ENCODE results near the gene SYF2. TPM values are rescaled to one million over a fixed set of nuclear protein-coding genes. Genes with fewer than 3 reads are reported as not detected.

The SYF2 gene
- total and polyA plus RNA-seq, 2 of the 13 experiments (the other 11 are each of a cell fraction or from before 2014, with no cell fraction given), result 17.8 to 34.1 TPM

- TF ChIP-seq PRDM15 (CRISPR knock-in tag; IDR thresholded peaks at IDR 0.05) (no peak), SAFB2 (CRISPR knock-in tag; IDR thresholded peaks at IDR 0.05; ENCODE audit: borderline replicate concordance, low read depth) (no peak), LCORL (IDR thresholded peaks at IDR 0.05) (no peak), LCORL (CRISPR knock-in tag; IDR thresholded peaks at IDR 0.05) (no peak)
Observed at GRCh38 chr1:25246600-25247023, 14.3 kb upstream of the SYF2 start (continued).

GRCh38 chr1:25245809-25246599 is 13.7 kb upstream of the SYF2 start:
- H3K9ac ChIP-seq (ENCODE audit: insufficient read depth, low read depth, low read length), result peak overlapping the region; percentile 94
- POLR2A ChIA-PET, result interaction anchor here (2.9 kb wide), 1 partner anchor 13 kb away, joined by 14 read pairs; the partner anchor contains the start of gene SYF2
- H3K9me3 ChIP-seq (ENCODE audit: low read length), result no peaks in the 10 kb centered on the region
- peaks cover 39% of the 10 kb centered on the region for H3K79me2 ChIP-seq (ENCODE audit: insufficient read depth, low read length)
- H4K20me1 ChIP-seq (ENCODE audit: insufficient read depth, low read length), result peaks cover 24% of the 10 kb centered on the region
- DNase-seq (ENCODE audit: low spot score), result peak; percentile 41
- H3K4me1 ChIP-seq (ENCODE audit: insufficient read depth, low read length), result peaks cover 39% of the 10 kb centered on the region
- CTCF ChIA-PET (ENCODE audit: low intra/inter-chr PET ratio, low total read pairs), result no interaction called here
- intact Hi-C loops (cut with micrococcal nuclease; ENCODE audit: unreplicated experiment), result loop anchor here (5.0 kb wide), 1 partner anchor 91 kb away; the partner anchor contains the start of gene TMEM50A
- WGBS (ENCODE audit: low lambda C conversion rate), result 25% methylated on average over 23 of the region's 30 CpGs
- peak overlapping the region; percentile 89 for H3K4me2 ChIP-seq (ENCODE audit: low read depth, low read length)
- FAIRE-seq, result no peak
- no peak overlapping the region for H2AFZ ChIP-seq (ENCODE audit: low read length)
- BruUV-seq (replicated peaks), result no TSS peak
- H3K27ac ChIP-seq (ENCODE audit: extremely low read length, insufficient read depth, low read length), result peak overlapping the region; percentile 84
- H3K27me3 ChIP-seq (ENCODE audit: control insufficient read depth in 1 of 2, insufficient read depth in 2 of 2, low read length in 2 of 2), result no peaks in the 10 kb centered on the region; a peak in 1 of 5 replicates
- H3K4me3 ChIP-seq (replicated peaks in 1 of 3; ENCODE audit: insufficient read depth in 1 of 3, low read depth in 2 of 3, low read length in 3 of 3), result peak overlapping the region; percentile 68 to 96 (median 93)
- H3K36me3 ChIP-seq (replicated peaks in 1 of 2; ENCODE audit: control insufficient read depth in 1 of 2, insufficient read depth in 2 of 2, low read length in 2 of 2), result peaks cover 4 to 32% of the 10 kb centered on the region in 2 experiments
- ATAC-seq, result peak; percentile 27
- in situ Hi-C loops (cut with HindIII; ENCODE audit: extremely low pct_ligation_motif_present, low pct_unique_long_range_greater_than_20kb), result no loop called here
- TF ChIP-seq SNRNP70 (IDR thresholded peaks at IDR 0.05; ENCODE audit: low read depth, low read length) (no peak), HHEX (CRISPR knock-in tag; IDR thresholded peaks at IDR 0.05) (no peak), SIX4 (CRISPR knock-in tag; IDR thresholded peaks at IDR 0.05) (no peak), GATAD1 (CRISPR knock-in tag; IDR thresholded peaks at IDR 0.05) (no peak), ZNF615 (CRISPR knock-in tag; IDR thresholded peaks at IDR 0.05; ENCODE audit: borderline replicate concordance) (no peak), ZBTB39 (CRISPR knock-in tag; IDR thresholded peaks at IDR 0.05) (no peak), ZBTB33 (CRISPR knock-in tag; IDR thresholded peaks at IDR 0.05) (0 out of 2 replicates have a peak, but pooled peaks have one; percentile 10), RAD21 (CRISPR knock-in tag; IDR thresholded peaks at IDR 0.05) (no peak), TP53 (CRISPR knock-in tag; conservative IDR thresholded peaks at IDR 0.05) (no peak), NFRKB (IDR thresholded peaks at IDR 0.05) (no peak), ZNF605 (CRISPR knock-in tag; IDR thresholded peaks at IDR 0.05) (no peak), NFYC (CRISPR knock-in tag; IDR thresholded peaks at IDR 0.05) (0 out of 2 replicates have a peak, but pooled peaks have one; percentile 20)

Measured in HepG2 (cell line).